HCT116 (cell line): ENCODE results near the gene CA5B. TPM values are rescaled to one million over a fixed set of nuclear protein-coding genes. Genes with fewer than 3 reads are reported as not detected.

Experiments
- ATAC-seq: fragments of 200-7000 bp; cut with Tn5 transposase; 2 replicates; pipeline ENCODE4 v1.9.1; 2020; ENCODE audit warnings: mild to moderate bottlenecking, moderate library complexity
- BruUV-seq: library from RNA; stranded (reverse); fragments of 400-500 nt; replicated peaks from 2 replicates; lab custom pipeline; 2021; lab: Mats Ljungman, UMichigan
- CTCF ChIA-PET: fragments of 300-600 bp; sonication (Branson Sonifier 250); formaldehyde crosslinking; loops from one replicate; lab custom pipeline; 2021; ENCODE audit warnings: antibody characterized with exemption; lab: Charles Lee
- POLR2A ChIA-PET: fragments of 300-600, 350-600 bp; sonication (Branson Sonifier 250); formaldehyde crosslinking; loops from one replicate; lab custom pipeline; 2021; ENCODE audit warnings: antibody characterized with exemption; lab: Charles Lee
- RAD21 ChIA-PET, 2 experiments: fragments of 300-600 bp; sonication (Branson Sonifier 250); formaldehyde crosslinking; loops; one replicate each; lab custom pipeline; 2023; ENCODE audit warnings: low total read pairs in 2 of 2; ENCODE audit not compliant: uncharacterized antibody in 2 of 2, unreplicated experiment in 2 of 2, low non-redundant PET in 1 of 2; lab: Charles Lee
- DNase-seq: peaks from one replicate; pipeline ENCODE4 v3.0.0-alpha.2; 2010; ENCODE audit warnings: low read depth, low spot score
- H2AFZ ChIP-seq: fragments of 200-600 bp; shearing (Covaris generic), sonication (generic); 2 replicates; pipeline ENCODE4 v1.6.1; 2017; ENCODE audit warnings: low read depth, mixed run types, mixed read lengths, antibody characterized with exemption, low read length; ENCODE audit not compliant: poor library complexity, severe bottlenecking
- H3K27ac ChIP-seq: 2 replicates; pipeline ENCODE4 v1.5.1; 2012; ENCODE audit warnings: low read depth, low read length
- H3K27me3 ChIP-seq: fragments of 200-600 bp; sonication (generic); 2 replicates; pipeline ENCODE4 v1.6.1; 2016; ENCODE audit warnings: mixed run types, low read length, mixed read lengths; ENCODE audit not compliant: insufficient read depth
- H3K36me3 ChIP-seq, 2 experiments: fragments of 200-500 bp in 1 of 2; fragments of 200-600 bp in 1 of 2; sonication (Bioruptor generic) in 1 of 2; sonication (generic) in 1 of 2; 2 replicates each; pipeline versions ENCODE4 v1.5.1 to v1.6.1; 2014 to 2016; ENCODE audit warnings: low read length in 2 of 2, inconsistent platforms in 1 of 2, mixed read lengths in 1 of 2, mixed run types in 1 of 2; ENCODE audit not compliant: insufficient read depth in 2 of 2, control insufficient read depth in 1 of 2
- H3K4me1 ChIP-seq, 2 experiments: fragments of 200-600 bp in 1 of 2; sonication (generic) in 1 of 2; 2 replicates each; pipeline versions ENCODE4 v1.5.1 to v1.6.1; 2012 to 2017; ENCODE audit warnings: low read length in 2 of 2, inconsistent platforms in 1 of 2, mild to moderate bottlenecking in 1 of 2, mixed read lengths in 1 of 2, mixed run types in 1 of 2, moderate library complexity in 1 of 2; ENCODE audit not compliant: insufficient read depth in 2 of 2, control insufficient read depth in 1 of 2
- H3K4me2 ChIP-seq: fragments of 200-600 bp; sonication (generic); 2 replicates; pipeline ENCODE4 v1.6.1; 2017; ENCODE audit warnings: mixed run types, low read length, mixed read lengths
- H3K4me3 ChIP-seq, 2 experiments: fragments of 200-600 bp in 1 of 2; sonication (generic) in 1 of 2; replicated peaks in 1 of 2; 2 replicates each; pipeline ENCODE4 v1.5.1; 2011 to 2016; ENCODE audit warnings: low read length in 2 of 2, control low read depth in 1 of 2, low read depth in 1 of 2, mild to moderate bottlenecking in 1 of 2, mixed read lengths in 1 of 2, mixed run types in 1 of 2
- H3K79me2 ChIP-seq: fragments of 200-600 bp; sonication (generic); 2 replicates; pipeline ENCODE4 v1.6.1; 2017; ENCODE audit warnings: mild to moderate bottlenecking, mixed run types, low read length, moderate library complexity, mixed read lengths; ENCODE audit not compliant: insufficient read depth
- H3K9ac ChIP-seq: fragments of 200-600 bp; sonication (generic); 2 replicates; pipeline ENCODE4 v1.6.1; 2016; ENCODE audit warnings: low read length, mixed read lengths
- H3K9me2 ChIP-seq: fragments of 200-600 bp; sonication (generic), shearing (Covaris generic); 2 replicates; pipeline ENCODE4 v1.6.1; 2017; ENCODE audit warnings: mixed run types, mild to moderate bottlenecking, moderate library complexity; ENCODE audit not compliant: insufficient read depth
- H3K9me3 ChIP-seq, 2 experiments: fragments of 200-500 bp in 1 of 2; fragments of 200-600 bp in 1 of 2; sonication (Bioruptor generic) in 1 of 2; sonication (generic) in 1 of 2; 2 replicates each; pipeline ENCODE4 v1.6.1; 2014 to 2017; ENCODE audit warnings: low read length in 2 of 2, mixed read lengths in 2 of 2, inconsistent platforms in 1 of 2, low read depth in 1 of 2, mild to moderate bottlenecking in 1 of 2, mixed run types in 1 of 2, moderate library complexity in 1 of 2; ENCODE audit not compliant: control insufficient read depth in 1 of 2, insufficient read depth in 1 of 2
- H4K20me1 ChIP-seq: fragments of 200-600 bp; sonication (generic), shearing (Covaris generic); 2 replicates; pipeline ENCODE4 v1.6.1; 2017; ENCODE audit warnings: mixed run types, mild to moderate bottlenecking, moderate library complexity; ENCODE audit not compliant: insufficient read depth
- CBX3 ChIP-seq: IDR thresholded peaks from 2 replicates; pipeline ENCODE4 v1.6.1; 2012; ENCODE audit warnings: low read depth
- CTCF ChIP-seq, 3 experiments: fragments of 200-600 bp in 1 of 3; sonication (generic) in 1 of 3; IDR thresholded peaks in 2 of 3; conservative IDR thresholded peaks in 1 of 3; 2 replicates each; pipeline ENCODE4 v1.5.1; 2012 to 2017; ENCODE audit warnings: low read depth in 2 of 3, low read length in 2 of 3, antibody characterized with exemption in 1 of 3, borderline replicate concordance in 1 of 3, control low read depth in 1 of 3, mild to moderate bottlenecking in 1 of 3, mixed read lengths in 1 of 3, mixed run types in 1 of 3, moderate library complexity in 1 of 3; ENCODE audit not compliant: insufficient read depth in 1 of 3
- EGR1 ChIP-seq: IDR thresholded peaks from 2 replicates; pipeline ENCODE4 v1.6.1; 2012; ENCODE audit warnings: low read depth
- ELF1 ChIP-seq: IDR thresholded peaks from 2 replicates; pipeline ENCODE4 v1.6.1; 2012; ENCODE audit warnings: low read depth, borderline replicate concordance
- EZH2 ChIP-seq: fragments of 200-600 bp; sonication (generic); IDR thresholded peaks from 2 replicates; pipeline ENCODE4 v1.6.1; 2017; ENCODE audit warnings: antibody characterized with exemption, mixed run types
- EZH2phosphoT487 ChIP-seq: fragments of 200-600 bp; IDR thresholded peaks from 2 replicates; pipeline ENCODE4 v1.6.1; 2018; ENCODE audit warnings: antibody characterized with exemption, borderline replicate concordance
- JUND ChIP-seq: IDR thresholded peaks from 2 replicates; pipeline ENCODE4 v1.6.1; 2012
- POLR2A ChIP-seq: IDR thresholded peaks from 2 replicates; pipeline ENCODE4 v1.7.0; 2011; ENCODE audit warnings: borderline replicate concordance; ENCODE audit not compliant: insufficient read depth, insufficient read length; ENCODE audit errors: extremely low read depth
- POLR2AphosphoS5 ChIP-seq: IDR thresholded peaks from 2 replicates; pipeline ENCODE4 v1.6.1; 2011; ENCODE audit warnings: mild to moderate bottlenecking, low read depth, low read length, moderate library complexity
- RAD21 ChIP-seq: IDR thresholded peaks from 2 replicates; pipeline ENCODE4 v1.6.1; 2012; ENCODE audit warnings: low read depth, mild to moderate bottlenecking
- REST ChIP-seq: IDR thresholded peaks from 2 replicates; pipeline ENCODE4 v1.6.1; 2012; ENCODE audit warnings: low read depth
- SIN3A ChIP-seq: IDR thresholded peaks from 2 replicates; pipeline ENCODE4 v1.6.1; 2012; ENCODE audit warnings: low read depth
- SP1 ChIP-seq: IDR thresholded peaks from 2 replicates; pipeline ENCODE4 v1.6.1; 2012; ENCODE audit warnings: low read depth
- SRF ChIP-seq: IDR thresholded peaks from 2 replicates; pipeline ENCODE4 v1.6.1; 2012; ENCODE audit warnings: low read depth
- TCF7L2 ChIP-seq: IDR thresholded peaks from 2 replicates; pipeline ENCODE4 v1.7.0; 2011; ENCODE audit warnings: borderline replicate concordance, inconsistent platforms; ENCODE audit not compliant: insufficient read depth, insufficient read length; ENCODE audit errors: extremely low read depth
- YY1 ChIP-seq: IDR thresholded peaks from 2 replicates; pipeline ENCODE4 v1.6.1; 2011; ENCODE audit warnings: low read length, low read depth, moderate library complexity, mild to moderate bottlenecking; ENCODE audit not compliant: insufficient replicate concordance; ENCODE audit errors: extremely low read depth
- ZBTB33 ChIP-seq: IDR thresholded peaks from 2 replicates; pipeline ENCODE4 v1.6.1; 2011; ENCODE audit warnings: mild to moderate bottlenecking, low read length, moderate library complexity; ENCODE audit not compliant: insufficient replicate concordance; ENCODE audit errors: extremely low read depth
- ZFX ChIP-seq: fragments of 450-650 bp; IDR thresholded peaks from 2 replicates; pipeline ENCODE4 v1.6.1; 2017
- ZNF274 ChIP-seq: fragments of 200-500 bp; sonication (Bioruptor generic); IDR thresholded peaks from 2 replicates; pipeline ENCODE4 v1.6.1; 2014; ENCODE audit warnings: mild to moderate bottlenecking, low read depth, low read length, inconsistent platforms
- intact Hi-C: fragments of 100-400 bp; cut with micrococcal nuclease; formaldehyde crosslinking; loops from 2 replicates; pipeline ENCODE4 v1.10.0; 2022
- total RNA-seq: library from RNA; stranded (reverse); gene quantifications from one replicate; pipeline ENCODE4 v1.2.1, GENCODE V29; 2021; ENCODE audit not compliant: unreplicated experiment

The CA5B gene
- total RNA-seq, 1 experiment from 2014 or later: 5.5 TPM

- H3K9ac ChIP-seq: no peak overlapping the region
- no peaks in the 10 kb centered on the region for H4K20me1 ChIP-seq
- H3K27me3 ChIP-seq: no peaks in the 10 kb centered on the region
- H3K79me2 ChIP-seq: no peaks in the 10 kb centered on the region
- CTCF ChIA-PET: no interaction called here
- H3K36me3 ChIP-seq: no peaks in the 10 kb centered on the region
- no peaks in the 10 kb centered on the region for H3K9me2 ChIP-seq
- H3K4me2 ChIP-seq: no peak overlapping the region
- no peak overlapping the region for H3K4me3 ChIP-seq
- RAD21 ChIA-PET: no interaction called here
- no peak overlapping the region for H2AFZ ChIP-seq
- TF ChIP-seq REST (no peak), YY1 (no peak), SP1 (no peak), CTCF (IDR thresholded peaks at IDR 0.05 in 2 of 3, conservative IDR thresholded peaks at IDR 0.05 in 1 of 3; ENCODE audit: borderline replicate concordance in 1 of 3, insufficient read depth in 1 of 3, low read depth in 2 of 3, low read length in 2 of 3) (no peak), SIN3A (no peak), ZFX (no peak), CBX3 (no peak), POLR2AphosphoS5 (no peak), EGR1 (no peak), TCF7L2 (no peak), ZBTB33 (no peak), JUND (no peak), EZH2 (no peak), ZNF274 (no peak), SRF (no peak), RAD21 (no peak), POLR2A (no peak), ELF1 (no peak), EZH2phosphoT487 (no peak)
- no peak overlapping the region for H3K27ac ChIP-seq
- DNase-seq (no peak), ATAC-seq (no peak)
- BruUV-seq: no TSS peak
- POLR2A ChIA-PET: no interaction called here
- intact Hi-C loops: no loop called here
- H3K4me1 ChIP-seq: no peaks in the 10 kb centered on the region
- H3K9me3 ChIP-seq: no peaks in the 10 kb centered on the region
Measured at GRCh38 chrX:15750611-15751154, 12.6 kb downstream of the CA5B start.
